HG03439 (cell line): ENCODE data around the gene SMYD4.
"Not testable (repeated sequence)": the region's sequence is repeated elsewhere in the genome, so short reads cannot be mapped to it uniquely, and the experiment has no call there.

ENCODE experiments used
- ATAC-seq: cut with Tn5 transposase; IDR thresholded peaks from one replicate; pipeline ENCODE4 v1.9.1; 2021; ENCODE audit warnings: mild to moderate bottlenecking, moderate library complexity; ENCODE audit not compliant: unreplicated experiment

The SMYD4 gene, protein sequence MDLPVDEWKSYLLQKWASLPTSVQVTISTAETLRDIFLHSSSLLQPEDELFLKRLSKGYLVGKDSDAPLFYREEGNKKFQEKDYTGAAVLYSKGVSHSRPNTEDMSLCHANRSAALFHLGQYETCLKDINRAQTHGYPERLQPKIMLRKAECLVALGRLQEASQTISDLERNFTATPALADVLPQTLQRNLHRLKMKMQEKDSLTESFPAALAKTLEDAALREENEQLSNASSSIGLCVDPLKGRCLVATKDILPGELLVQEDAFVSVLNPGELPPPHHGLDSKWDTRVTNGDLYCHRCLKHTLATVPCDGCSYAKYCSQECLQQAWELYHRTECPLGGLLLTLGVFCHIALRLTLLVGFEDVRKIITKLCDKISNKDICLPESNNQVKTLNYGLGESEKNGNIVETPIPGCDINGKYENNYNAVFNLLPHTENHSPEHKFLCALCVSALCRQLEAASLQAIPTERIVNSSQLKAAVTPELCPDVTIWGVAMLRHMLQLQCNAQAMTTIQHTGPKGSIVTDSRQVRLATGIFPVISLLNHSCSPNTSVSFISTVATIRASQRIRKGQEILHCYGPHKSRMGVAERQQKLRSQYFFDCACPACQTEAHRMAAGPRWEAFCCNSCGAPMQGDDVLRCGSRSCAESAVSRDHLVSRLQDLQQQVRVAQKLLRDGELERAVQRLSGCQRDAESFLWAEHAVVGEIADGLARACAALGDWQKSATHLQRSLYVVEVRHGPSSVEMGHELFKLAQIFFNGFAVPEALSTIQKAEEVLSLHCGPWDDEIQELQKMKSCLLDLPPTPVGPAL

DNA sequence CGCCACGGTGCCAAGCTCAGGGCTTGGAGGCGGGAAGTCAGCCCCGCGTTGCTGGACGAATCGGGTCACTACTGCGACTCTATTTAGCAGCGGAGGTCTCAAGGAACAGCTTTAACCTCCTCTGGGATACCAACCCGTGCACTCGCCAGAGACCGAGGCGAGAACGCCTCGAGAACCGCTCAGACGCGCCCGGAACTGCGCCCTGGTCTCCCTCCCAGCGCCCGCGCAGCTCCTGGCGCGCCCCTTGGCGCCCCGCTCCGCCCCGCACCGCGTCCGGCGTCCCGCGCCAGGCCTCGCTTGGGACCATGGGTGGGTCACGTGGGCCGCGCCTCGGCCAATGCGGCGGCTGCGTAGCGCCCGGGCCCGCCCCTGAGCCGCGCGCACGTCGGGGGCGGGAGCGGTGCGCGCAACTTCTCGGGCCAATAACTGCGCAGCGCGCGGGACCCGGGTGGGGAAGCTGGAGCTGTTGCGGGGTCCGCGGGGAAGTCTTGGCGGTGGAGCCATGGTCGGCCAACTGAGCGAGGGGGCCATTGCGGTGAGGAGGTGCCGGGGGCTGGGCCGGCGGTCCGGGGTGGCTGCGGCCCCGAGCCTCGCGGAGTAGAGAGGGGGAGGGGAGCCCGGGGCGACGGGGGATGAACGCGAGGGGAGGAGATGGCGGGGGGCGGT lies at the start of gene SMYD4, which contains the start of gene RPA1:
SMYD4 (minus strand) TSS at position 311 of the 666 bp plus-strand sequence. CDS start 1,908 bp downstream, outside the sequence.
RPA1 (plus strand) TSS at position 414 of the 666 bp plus-strand sequence; CDS start at position 503, 89 bp downstream.
- peak; percentile 84 for ATAC-seq

DNA sequence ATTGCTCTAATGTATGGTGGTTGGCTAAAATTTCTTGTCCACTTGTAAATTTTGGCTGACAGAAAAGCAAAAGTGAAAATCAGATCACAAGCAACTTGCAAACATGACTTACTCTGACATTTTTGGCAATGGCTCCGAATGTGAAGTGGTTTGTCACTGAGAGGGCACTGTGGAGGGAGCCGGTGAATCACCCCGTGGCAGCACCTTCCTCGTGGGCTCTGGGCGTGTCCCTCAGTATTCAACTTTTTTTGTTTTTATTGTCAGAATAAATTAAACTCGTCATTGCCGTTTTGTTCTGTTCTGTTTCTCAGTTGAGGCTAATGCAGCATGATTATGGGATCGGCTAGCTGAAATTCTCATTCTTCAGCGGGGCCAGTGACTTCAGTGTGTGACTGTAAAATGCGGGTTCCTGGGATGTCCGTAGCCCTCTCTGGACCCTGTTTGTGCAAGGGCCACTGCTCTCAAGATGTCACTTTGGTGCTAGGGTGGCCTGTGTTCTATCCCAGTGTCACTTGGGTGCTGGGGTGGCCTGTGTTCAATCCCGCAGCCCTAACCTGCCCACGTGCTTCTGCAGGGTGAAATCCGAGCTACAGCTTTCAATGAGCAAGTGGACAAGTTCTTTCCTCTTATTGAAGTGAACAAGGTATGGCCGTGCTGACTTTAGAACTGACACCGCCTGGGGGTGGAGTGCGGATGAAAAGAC lies 48.9 kb upstream of the SMYD4 start:
- no peak for ATAC-seq

DNA sequence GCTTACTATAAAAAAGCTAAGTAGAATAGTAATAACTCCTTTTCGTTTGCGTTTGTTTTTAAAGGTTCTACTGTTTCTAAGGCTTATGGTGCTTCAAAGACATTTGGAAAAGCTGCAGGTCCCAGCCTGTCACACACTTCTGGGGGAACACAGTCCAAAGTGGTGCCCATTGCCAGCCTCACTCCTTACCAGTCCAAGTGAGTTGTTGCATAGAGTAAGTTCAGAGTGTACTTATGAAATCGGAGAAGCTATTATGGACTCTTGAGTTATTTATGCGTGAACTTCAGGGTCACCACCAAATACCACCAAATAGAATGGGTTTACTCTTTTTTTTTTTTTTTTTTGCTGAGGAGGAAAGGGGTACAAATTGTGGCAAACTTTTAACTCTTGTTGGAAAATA lies 45.9 kb upstream of the SMYD4 start:
- no peak for ATAC-seq

DNA sequence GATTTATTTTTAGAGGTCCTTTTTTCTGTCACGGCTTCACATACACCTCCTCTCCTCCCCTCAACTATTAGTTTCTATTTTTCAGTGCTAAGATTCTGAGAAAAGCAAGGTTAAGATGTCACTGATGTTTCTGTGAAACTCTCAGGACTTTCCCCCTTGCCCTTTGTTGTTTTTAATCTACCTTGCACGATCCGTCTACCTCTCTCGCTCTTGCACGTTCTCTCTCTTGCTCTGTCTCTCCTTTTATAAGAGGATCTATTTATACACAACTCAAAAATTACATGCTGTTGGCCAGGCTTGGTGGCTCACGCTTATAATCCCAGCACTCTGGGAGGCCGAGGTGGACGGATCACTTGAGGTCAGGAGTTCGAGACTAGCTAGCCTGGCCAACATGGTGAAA lies 43.7 kb upstream of the SMYD4 start:
- no peak for ATAC-seq

DNA sequence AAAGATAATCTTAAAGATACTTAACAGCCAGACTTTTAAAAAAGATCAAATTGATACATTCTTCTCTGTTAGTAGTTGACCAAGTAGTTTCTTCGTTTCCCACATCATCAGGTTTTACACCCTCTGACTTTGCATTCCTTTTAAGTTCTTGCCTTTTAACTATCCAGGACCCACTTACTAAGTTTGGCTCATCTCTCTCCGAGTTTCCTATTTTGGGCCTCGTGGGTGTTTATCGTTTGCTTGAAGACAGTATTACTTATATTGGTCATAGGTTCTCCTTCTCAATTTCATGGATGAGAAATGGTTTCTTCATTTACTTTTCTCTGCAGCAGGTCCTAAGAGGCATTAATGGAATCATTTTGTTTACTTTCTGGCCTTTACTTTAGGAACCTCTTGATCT lies 43.3 kb upstream of the SMYD4 start:
- ATAC-seq, result no peak

DNA sequence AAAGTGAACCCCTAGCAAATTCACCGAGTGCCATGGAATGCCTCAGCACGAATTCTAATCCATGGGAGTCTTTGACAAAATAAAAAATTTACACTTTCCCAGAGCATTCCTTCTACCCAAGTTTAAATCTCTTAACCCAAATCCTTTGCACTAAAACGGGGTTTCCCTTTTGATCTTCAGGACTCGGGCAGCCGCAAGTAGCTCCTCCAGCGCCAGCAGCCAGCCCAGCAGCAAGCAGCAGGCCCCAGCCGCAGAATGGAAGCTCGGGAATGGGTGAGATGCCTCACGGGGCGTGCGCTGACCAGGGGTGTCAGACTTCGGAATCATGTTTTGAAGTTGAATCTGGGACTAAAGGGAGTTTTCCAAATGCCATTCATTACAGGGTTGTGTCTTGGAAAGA lies 42.6 kb upstream of the SMYD4 start:
- no peak for ATAC-seq

DNA sequence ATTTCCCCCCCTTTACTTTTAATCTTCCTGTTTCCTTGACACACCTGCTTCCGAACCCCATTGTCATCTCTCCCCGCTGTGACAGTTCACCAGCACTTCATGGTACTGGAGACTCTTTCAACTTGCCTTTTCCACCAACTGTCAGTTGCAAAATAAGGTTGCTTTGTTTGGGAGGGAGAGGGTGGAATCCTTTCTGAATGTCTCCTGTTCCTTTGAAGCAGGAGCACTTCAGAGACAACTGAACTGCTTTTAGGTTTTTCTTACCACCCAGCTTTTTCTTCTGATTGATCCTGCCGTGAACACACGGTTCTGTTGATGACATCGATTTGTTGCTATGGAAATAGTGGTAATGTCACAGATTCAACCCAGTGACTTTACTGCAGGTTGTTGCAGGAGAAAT lies 42.1 kb upstream of the SMYD4 start:
- no peak for ATAC-seq

DNA sequence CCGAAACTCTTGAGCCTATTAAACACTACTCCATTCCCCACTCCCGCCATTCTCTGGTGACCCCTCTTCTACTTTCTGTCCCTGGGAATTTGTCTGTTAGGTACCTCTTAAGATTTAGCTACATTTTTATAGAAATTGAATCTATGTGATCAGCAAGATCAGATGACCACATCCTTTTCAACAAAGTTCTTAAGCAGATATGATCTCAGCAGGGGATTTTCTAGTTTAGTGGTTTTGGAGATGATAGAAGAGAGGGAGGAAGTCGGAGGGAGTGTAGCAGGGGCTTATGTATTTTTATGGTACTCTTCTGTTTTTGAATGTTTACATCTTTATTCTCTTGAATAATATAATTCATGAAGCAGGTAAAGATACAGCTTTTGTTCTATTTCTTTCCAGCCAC lies 40.9 kb upstream of the SMYD4 start:
- no peak for ATAC-seq

DNA sequence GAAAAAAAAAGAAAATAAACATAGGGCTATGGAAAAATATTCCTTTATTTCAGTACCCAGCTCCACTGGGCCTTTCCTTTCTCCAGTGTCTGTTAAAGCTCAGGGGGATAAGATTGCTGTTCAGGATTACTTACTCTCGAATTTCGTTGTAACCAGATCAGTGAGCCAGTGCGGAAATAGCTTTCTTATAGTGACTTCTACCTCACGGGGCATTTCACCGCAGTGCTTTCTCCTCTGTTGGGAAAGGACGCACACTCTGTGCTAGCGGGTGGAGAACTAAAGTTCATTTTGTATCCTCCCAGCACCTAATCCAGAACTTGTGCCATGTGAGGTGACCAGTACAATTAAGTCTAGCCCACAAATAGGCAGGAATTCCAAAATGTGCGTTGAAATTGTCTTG lies 38.4 kb upstream of the SMYD4 start:
- no peak for ATAC-seq

DNA sequence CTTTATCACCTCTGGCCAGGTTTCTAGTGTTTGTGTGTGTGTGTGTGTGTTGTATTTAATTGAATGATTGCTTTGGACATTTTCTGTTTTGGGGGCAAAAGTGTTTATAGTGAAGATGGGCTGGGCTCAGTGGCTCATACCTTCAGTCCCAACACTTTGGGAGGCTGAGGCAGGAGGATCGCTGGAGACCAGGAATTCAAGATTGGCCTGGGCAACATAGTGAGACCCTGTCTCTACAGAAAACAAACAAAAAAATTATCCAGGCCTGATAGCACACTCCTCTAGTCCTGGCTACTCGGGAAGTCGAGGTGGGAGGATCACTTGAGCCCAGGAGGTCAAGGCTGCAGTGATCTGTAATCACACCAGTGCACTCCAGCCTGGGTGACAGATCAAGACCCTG lies 37.6 kb upstream of the SMYD4 start:
- no peak for ATAC-seq

DNA sequence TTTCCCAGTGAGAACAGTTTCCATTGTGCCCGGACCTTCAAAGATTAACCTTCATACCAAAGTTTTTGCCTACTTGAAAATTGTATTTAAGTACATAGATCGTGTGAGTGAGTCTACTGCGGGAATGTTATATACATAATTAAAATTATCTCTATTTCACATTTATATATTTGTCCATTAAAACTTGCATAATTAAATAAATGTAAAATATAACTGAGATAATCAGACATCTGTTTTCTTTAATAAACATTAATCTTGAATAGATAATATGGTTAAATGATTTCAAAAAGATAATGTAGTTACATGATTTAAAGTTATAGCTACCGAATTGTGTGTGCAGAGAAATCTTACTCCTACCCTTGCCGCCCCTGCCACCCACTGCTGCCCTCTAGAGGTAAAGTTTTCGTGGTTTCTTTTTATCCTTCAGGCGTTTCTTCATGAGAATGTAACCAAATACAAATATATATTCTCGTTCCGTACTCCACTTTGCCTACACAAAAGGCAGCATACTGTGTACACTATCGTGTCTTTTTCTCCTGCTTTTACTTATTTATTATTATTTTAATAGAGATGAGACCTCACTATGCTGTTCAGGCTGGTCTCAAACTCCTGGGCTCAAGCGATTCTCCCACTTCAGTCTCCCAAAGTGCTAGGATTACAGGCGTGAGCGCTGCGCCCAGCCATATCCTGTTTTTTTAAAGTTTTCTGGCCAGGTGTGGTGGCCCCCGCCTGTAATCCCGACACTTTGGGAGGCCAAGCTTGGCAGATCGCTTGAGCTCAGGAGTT lies 35.7 kb upstream of the SMYD4 start:
- ATAC-seq, result no peak

DNA sequence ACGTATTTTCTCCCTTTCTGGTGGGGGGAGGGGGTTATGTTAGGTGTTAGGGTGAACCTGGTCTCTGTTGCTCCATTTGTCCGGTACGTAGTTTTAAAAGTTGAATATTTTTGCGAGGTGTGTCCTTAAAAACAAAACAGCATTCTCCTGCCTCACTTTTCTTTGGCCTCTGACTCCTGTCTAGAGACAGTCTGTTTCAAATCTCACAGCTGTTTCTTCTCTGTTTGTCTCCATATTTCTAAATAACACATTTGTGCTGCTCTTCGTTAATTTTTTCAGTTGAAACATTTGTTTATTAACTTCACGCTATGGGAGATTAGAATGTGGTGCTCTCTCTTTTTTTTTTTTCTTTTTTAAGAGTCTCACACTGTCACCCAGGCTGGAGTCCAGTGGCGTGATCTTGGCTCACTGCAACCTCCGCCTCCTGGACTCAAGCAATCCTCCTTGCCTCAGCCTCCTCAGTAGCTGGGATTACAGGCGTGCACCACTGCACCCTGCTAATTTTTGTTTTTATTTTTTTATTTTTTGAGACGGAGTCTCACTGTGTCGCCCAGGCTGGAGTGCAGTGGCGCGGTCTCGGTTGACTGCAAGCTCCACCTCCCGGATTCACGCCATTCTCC lies 31.8 kb upstream of the SMYD4 start:
- no peak for ATAC-seq

DNA sequence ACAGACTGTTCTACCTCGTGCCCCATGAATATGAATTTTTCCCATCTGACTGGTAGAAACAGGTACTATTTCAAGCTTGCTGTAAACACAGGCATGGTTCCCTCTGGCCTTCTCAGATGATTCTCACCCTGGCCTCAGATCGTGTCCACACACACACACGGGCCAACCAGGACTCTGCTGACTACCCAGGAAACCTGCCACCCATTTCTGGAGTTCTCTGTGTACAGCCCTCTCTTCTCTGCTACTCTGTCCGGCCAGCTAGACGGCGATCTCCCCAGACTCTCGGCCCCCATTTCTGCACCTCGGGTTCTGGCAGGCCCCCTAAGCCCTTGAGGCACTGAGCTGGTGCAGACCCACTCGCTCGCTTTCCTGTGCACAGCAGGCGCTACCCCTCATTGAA lies 31.3 kb upstream of the SMYD4 start:
- no peak for ATAC-seq

DNA sequence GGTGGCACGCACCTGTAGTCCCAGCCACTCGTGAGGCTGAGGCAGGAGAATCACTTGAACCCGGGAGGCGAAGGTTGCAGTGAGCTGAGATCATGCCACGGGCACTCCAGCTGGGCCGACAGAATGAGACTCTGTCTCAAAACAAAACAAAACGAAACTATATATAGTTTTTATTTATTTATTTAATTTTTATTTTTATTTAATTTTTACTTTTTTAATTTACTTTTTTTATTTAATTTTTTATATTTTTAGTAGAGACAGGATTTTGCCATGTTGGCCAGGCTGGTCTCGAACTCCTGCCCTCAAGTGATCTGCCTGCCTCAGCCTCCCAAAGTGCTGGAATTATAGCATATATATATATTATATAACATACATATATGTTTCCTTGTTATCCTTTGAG lies 26.8 kb upstream of the SMYD4 start:
- not testable (repeated sequence) for ATAC-seq

DNA sequence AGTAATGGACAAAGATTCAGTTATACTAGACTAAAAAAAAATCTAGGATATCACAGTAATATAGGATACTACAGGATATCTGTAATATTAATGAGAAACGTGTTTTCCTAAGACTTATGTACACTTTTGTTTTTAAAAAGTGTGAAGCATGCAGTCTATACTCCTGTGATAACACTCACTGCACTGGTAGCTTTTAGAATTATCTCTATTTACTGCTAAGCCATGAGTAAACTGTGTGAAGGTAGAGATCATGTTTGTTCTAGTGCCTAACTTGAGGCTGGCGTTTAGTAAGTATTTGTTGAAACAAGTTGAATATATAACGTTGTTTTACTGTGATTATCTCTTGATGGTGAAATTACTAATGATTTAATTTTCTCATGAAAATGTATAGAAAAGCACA lies 24.0 kb upstream of the SMYD4 start:
- ATAC-seq, result no peak

DNA sequence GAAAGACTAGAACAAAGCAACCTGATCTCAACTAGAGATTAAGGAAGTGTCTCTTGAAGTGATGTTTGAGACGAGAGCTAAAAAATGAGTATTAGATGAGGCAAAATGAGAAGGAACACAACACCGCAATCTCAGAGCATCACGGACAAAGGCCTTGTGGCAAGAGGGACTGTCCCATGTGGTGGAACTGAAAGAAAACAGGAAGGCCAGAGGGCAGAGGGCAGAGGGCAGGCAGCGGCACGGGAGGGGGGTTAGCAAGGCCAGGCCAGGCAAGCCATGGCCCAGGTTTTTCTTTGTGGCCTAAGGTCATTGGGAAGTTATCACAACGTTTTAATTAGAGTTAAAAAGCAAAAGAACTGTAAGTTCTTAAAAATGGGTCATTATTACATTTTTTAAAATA lies 22.6 kb upstream of the SMYD4 start:
- no peak for ATAC-seq

DNA sequence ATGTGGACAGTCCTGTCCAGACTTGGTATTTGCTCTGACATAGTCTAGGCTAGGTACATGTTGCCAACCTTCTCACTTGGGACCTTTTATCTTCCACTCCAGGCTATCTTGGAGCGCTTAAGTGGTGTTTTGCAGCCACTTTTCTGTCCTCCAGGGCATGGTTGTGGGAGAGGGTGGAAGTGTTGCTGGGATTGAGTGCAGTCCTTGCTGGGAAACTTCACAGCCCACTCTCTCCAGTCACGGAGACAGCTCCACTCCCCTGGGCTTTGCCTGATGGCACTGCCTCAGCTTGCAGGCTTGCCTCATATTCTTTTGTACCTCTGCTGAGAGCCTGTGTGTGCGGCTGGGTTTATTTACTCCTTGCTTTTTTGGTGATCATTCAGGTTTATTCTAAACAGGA lies 17.5 kb upstream of the SMYD4 start:
- ATAC-seq, result no peak

DNA sequence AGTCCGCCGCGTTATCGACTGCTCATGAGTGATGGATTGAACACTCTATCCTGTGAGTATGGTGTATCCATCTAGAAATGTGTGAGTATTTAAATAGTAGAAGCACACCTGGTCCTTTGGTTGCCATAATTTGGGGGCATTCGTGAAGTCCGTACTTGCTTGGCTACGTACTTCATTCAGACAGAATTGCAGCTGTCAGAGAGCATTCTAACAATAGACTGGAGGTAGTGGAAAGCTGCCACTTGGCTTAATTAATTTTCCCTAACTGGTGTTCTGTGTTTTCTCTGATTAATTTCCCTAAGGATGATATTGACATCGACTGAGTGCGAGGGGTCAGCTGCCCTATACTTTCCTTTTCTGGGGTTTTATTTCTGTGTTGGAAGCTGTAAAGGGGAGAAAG lies 14.2 kb upstream of the SMYD4 start:
- ATAC-seq, result no peak

DNA sequence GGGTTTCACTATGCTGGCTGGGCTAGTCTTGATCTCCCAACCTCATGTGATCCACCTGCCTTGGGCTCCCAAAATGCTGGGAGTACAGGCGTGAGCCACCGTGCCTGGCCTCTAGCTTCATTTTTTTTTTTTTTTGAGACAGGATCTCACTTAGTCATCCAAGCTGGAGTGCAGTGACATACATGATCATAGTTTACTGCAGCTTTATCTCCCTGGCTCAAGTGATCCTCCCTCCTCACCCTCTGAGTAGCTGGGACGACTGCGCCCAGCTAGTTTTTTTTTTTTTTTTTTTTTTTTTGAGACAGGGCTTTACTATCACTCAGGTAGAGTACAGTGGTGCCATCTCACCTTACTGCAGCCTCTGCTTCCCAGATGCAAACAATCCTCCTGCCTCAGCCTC lies 9.8 kb upstream of the SMYD4 start:
- no peak for ATAC-seq
